Ectodermal cell (in vitro differentiated cells): Measurements from ENCODE around the gene NBEAL1.
"Not testable (repeated sequence)": the region's sequence is repeated elsewhere in the genome, so short reads cannot be mapped to it uniquely, and the experiment has no call there.

Source experiments
- H3K27ac ChIP-seq: 2 replicates; pipeline ENCODE4 v1.7.0; 2013; ENCODE audit warnings: mild to moderate bottlenecking, low read depth, low read length; ENCODE audit not compliant: insufficient read depth, poor library complexity, severe bottlenecking
- H3K27me3 ChIP-seq: 2 replicates; pipeline ENCODE4 v1.7.0; 2013; ENCODE audit warnings: mild to moderate bottlenecking, low read length; ENCODE audit not compliant: insufficient read depth, control insufficient read depth, poor library complexity, severe bottlenecking
- H3K36me3 ChIP-seq: one replicate; pipeline ENCODE4 v1.7.0; 2013; ENCODE audit warnings: low read length; ENCODE audit not compliant: control insufficient read depth, insufficient read depth
- H3K4me1 ChIP-seq: one replicate; pipeline ENCODE4 v1.7.0; 2013; ENCODE audit warnings: low read length; ENCODE audit not compliant: control insufficient read depth, insufficient read depth
- H3K4me3 ChIP-seq: 2 replicates; pipeline ENCODE4 v1.7.0; 2013; ENCODE audit warnings: low read depth, low read length, control low read depth; ENCODE audit not compliant: insufficient read depth
- H3K9me3 ChIP-seq: 2 replicates; pipeline ENCODE4 v1.7.0; 2013; ENCODE audit warnings: mild to moderate bottlenecking, low read length, moderate library complexity; ENCODE audit not compliant: control insufficient read depth
- WGBS, 2 experiments: methylation state at CpG; one replicate each; pipeline ENCODE4 v1.1.7; 2013; ENCODE audit warnings: missing lambda C conversion rate in 2 of 2; 5-methylcytosine and 5-hydroxymethylcytosine counted together

Gene NBEAL1

GRCh38 chr2:203102357-203102756, 87.7 kb downstream of the NBEAL1 start:
- not testable (repeated sequence) for H3K9me3 ChIP-seq, H3K27me3 ChIP-seq, H3K36me3 ChIP-seq, H3K4me1 ChIP-seq, H3K27ac ChIP-seq, H3K4me3 ChIP-seq
- WGBS, 2 experiments = 100% methylated on average over 1 of the region's 1 CpG

DNA sequence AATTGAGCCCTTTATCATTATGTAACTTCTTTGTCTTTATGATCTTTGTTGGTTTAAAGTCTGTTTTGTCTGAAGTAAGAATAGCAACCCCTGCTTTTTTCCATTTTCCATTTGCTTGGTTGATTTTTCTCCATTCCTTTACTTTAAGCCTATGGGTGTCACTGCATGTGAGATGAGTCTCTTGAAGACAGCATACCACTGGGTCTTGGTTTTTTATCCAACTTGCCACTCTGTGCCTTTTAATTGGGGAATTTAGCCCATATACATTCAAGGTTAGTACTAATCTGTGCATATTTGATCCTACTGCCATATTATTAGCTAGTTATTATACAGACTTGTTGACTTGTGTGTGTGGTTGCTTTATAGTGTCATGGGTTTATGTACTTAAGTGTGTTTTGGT, 89.6 kb downstream of the NBEAL1 start:
- no peak overlapping the region for H3K4me3 ChIP-seq

GRCh38 chr2:203105996-203106395, 91.3 kb downstream of the NBEAL1 start:
- no peak overlapping the region for H3K27ac ChIP-seq
- no peaks in the 10 kb centered on the region for H3K4me1 ChIP-seq
- no peaks in the 10 kb centered on the region for H3K9me3 ChIP-seq
- no peak overlapping the region for H3K4me3 ChIP-seq
- H3K27me3 ChIP-seq = no peaks in the 10 kb centered on the region
- no peaks in the 10 kb centered on the region for H3K36me3 ChIP-seq

More for the DNA sequence above, 89.6 kb downstream of the NBEAL1 start:
- Histone ChIP-seq H3K9me3 (no peaks in the 10 kb centered on the region), H3K27ac (no peak overlapping the region), H3K27me3 (no peaks in the 10 kb centered on the region), H3K4me1 (no peaks in the 10 kb centered on the region), H3K36me3 (no peaks in the 10 kb centered on the region)

- H3K4me1 ChIP-seq, H3K27me3 ChIP-seq, H3K36me3 ChIP-seq, H3K4me3 ChIP-seq, H3K27ac ChIP-seq, H3K9me3 ChIP-seq: not testable (repeated sequence)
- WGBS, 2 experiments = 89 to 100% methylated on average over 3 of the region's 4 CpGs
These were observed 95.8 kb downstream of the NBEAL1 start for GRCh38 chr2:203110496-203110895.

- H3K27ac ChIP-seq = no peak overlapping the region
- 100% methylated on average over 1 to 2 of the region's 2 CpGs for WGBS, 2 experiments
- no peaks in the 10 kb centered on the region for H3K9me3 ChIP-seq
- no peaks in the 10 kb centered on the region for H3K36me3 ChIP-seq
- no peak overlapping the region for H3K4me3 ChIP-seq
- H3K4me1 ChIP-seq = no peaks in the 10 kb centered on the region
- no peaks in the 10 kb centered on the region for H3K27me3 ChIP-seq
These were observed 97.7 kb downstream of the NBEAL1 start for GRCh38 chr2:203112342-203112741.

DNA sequence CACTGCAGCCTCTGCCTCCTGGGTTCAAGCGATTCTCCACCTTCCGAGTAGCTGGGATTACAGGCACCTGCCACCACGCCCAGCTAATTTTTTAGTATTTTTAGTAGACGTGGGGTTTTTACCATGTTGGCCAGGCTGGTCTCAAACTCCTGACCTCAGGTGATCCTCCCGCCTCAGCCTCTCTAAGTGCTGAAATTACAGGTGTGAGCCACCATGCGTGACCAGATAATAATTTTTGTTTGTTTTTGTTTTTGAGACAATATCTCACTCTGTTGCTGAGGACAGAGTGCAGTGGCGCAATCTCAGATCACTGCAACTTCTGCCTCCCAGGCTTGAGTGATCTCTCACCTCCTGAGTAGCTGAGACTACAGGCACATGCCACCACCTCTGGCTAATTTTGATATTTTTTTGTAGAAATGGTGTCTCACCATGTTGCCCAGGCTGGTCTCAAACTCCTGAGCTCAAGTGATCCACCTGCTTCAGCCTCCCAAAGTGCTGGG, 100.6 kb downstream of the NBEAL1 start:
- H3K36me3 ChIP-seq, H3K4me1 ChIP-seq, H3K9me3 ChIP-seq, H3K27me3 ChIP-seq, H3K4me3 ChIP-seq, H3K27ac ChIP-seq: not testable (repeated sequence)
- WGBS, 2 experiments = 88 to 89% methylated on average over 7 of the region's 7 CpGs

- WGBS, 2 experiments = 86 to 87% methylated on average over 1 of the region's 1 CpG
- Histone ChIP-seq H3K27ac (no peak overlapping the region), H3K9me3 (no peaks in the 10 kb centered on the region), H3K4me1 (no peaks in the 10 kb centered on the region), H3K4me3 (no peak overlapping the region), H3K27me3 (no peaks in the 10 kb centered on the region), H3K36me3 (no peaks in the 10 kb centered on the region)
These were observed 107.8 kb downstream of the NBEAL1 start for GRCh38 chr2:203122317-203122986.

DNA sequence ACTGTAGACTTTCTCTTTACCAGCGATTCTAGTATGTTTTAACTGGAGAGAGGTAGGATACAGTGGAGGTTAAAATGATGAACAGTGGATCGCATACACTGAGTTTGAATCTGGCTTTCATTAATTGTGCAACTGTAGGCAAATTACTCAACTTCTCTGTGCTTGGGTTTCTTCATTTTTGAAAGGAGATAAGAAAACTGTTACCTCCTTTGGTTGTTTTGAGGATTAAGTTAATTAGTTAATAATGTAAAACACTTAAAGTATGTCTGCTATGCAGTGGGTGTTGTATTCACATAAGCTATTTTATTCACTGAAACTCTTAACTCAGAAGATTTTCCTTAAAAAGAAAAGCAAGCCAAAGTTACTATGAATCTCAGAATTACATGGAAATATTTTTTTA, 112.3 kb downstream of the NBEAL1 start:
- no peaks in the 10 kb centered on the region for H3K27me3 ChIP-seq
- H3K36me3 ChIP-seq = no peaks in the 10 kb centered on the region
- H3K27ac ChIP-seq = no peak overlapping the region
- H3K4me3 ChIP-seq = no peak overlapping the region
- H3K4me1 ChIP-seq = no peaks in the 10 kb centered on the region
- H3K9me3 ChIP-seq = no peaks in the 10 kb centered on the region
- 97% methylated on average over 2 of the region's 2 CpGs for WGBS, 2 experiments

DNA sequence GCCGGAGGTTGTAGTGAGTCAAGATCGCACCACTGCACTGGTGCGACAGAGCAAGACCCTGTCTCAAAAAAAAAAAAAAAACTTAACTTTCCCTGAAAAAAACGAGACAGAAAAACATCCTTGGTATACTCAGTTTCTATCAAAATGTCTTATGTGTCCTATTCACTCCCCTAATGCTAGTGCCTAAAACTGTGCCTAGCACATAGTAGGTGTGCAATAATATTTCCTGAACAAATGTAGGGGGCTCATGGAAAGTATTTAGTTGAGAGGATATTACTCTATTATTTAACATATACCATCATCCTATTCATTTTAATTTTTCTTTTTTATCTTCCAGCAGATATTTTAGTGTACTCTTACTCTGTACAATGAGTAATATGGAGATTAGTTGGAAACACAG, 120.4 kb downstream of the NBEAL1 start:
- H3K4me1 ChIP-seq = no peaks in the 10 kb centered on the region
- H3K9me3 ChIP-seq = no peaks in the 10 kb centered on the region
- 92 to 94% methylated on average over 4 of the region's 4 CpGs for whole genome bisulfite sequencing, 2 experiments
- H3K27me3 ChIP-seq = no peaks in the 10 kb centered on the region
- no peak overlapping the region for H3K27ac ChIP-seq
- no peaks in the 10 kb centered on the region for H3K36me3 ChIP-seq
- H3K4me3 ChIP-seq = no peak overlapping the region

- Histone ChIP-seq H3K36me3 (no peaks in the 10 kb centered on the region), H3K9me3 (no peaks in the 10 kb centered on the region), H3K4me3 (no peak overlapping the region), H3K27me3 (no peaks in the 10 kb centered on the region), H3K27ac (no peak overlapping the region), H3K4me1 (no peaks in the 10 kb centered on the region)
These were observed 128.7 kb downstream of the NBEAL1 start for GRCh38 chr2:203143391-203143790.

GRCh38 chr2:203149194-203149593, 134.5 kb downstream of the NBEAL1 start:
- no CpG with 5 or more reads among the region's 1 CpG for WGBS, 2 experiments
- Histone ChIP-seq H3K4me1 (no peaks in the 10 kb centered on the region), H3K27me3 (no peaks in the 10 kb centered on the region), H3K4me3 (no peak overlapping the region), H3K9me3 (no peaks in the 10 kb centered on the region), H3K36me3 (no peaks in the 10 kb centered on the region), H3K27ac (no peak overlapping the region)
